SKM-1 (cell line): ENCODE measurements around the gene MCF2L.

Source experiments
- DNase-seq: peaks from one replicate; lab custom pipeline; 2025; ENCODE audit not compliant: unreplicated experiment; lab: John Stamatoyannopoulos, UW

MCF2L gene

GRCh38 chr13:112943309-112944125, 25.5 kb upstream of the MCF2L start:
- no peak for DNase-seq

GRCh38 chr13:112947796-112948195, 21.2 kb upstream of the MCF2L start:
- no peak for DNase-seq

DNA sequence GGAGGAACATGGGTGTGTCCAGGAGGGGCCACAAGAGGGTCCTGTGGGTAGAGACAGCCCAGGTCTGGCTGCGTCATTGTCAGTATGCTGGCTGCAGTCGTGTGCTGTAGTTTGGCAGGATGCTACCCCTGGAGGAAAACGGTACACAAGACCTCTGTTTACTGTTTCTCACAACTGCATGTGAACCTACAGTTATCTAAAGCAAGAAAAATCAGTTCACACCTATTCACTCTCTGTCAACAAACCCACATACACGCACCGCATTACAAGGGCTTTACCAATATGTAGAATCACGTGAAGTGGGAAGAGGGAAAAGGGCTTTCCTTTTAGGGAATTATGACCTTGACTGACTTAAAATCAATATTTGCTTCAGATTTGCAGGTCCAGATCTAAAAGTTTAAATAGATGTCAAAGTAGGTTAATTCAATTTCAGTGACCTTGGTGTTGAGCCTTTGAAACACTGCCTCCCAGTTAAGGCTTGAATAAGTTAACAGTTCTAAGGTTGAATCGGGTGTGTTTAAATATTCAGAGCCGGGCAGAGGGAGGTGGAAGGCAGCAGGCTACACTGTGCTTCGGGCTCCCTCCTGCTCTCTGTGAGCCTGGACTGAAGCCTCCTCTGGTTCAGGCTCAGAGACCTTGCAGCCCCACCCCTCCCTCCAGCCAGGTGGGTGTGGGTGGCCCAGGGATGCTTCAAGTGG, 17.2 kb upstream of the MCF2L start:
- DNase-seq, result no peak

GRCh38 chr13:112952759-112953551, 16.1 kb upstream of the MCF2L start:
- no peak for DNase-seq

- no peak for DNase-seq
Observed at GRCh38 chr13:112953591-112954487, 15.2 kb upstream of the MCF2L start.

GRCh38 chr13:112954488-112955270, 14.3 kb upstream of the MCF2L start:
- DNase-seq, result no peak

DNA sequence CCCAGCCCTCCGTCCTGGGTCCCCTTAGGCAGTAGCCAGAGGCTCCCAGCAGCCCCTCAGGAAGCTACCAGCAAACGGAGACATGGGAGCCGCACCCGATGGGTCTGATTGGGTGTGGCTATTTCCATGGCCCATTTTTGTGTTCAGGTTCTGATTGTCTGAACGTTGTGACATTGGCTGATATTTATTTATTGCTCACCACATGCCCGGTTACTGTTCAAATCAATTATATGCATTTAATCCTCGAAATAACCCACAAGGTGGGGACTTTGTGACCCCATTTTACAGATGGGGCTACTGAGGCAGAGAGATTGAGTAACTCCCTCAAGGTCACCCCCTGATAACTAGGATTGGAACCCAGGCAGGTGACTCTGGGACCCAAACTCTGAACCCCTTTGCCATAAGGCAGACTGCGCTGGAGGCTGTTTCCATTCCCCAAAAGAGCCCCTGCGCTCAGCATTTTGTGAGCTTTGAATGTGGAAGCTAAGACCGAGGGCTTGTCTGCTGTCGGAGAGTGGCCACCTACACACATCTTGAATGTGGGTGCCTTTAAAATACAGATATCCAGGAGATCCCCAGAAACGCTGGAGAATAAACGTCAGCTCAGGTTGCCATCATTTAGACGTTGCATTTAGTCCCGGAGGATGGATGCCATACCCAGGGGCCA, 13.6 kb upstream of the MCF2L start:
- DNase-seq, result no peak

DNA sequence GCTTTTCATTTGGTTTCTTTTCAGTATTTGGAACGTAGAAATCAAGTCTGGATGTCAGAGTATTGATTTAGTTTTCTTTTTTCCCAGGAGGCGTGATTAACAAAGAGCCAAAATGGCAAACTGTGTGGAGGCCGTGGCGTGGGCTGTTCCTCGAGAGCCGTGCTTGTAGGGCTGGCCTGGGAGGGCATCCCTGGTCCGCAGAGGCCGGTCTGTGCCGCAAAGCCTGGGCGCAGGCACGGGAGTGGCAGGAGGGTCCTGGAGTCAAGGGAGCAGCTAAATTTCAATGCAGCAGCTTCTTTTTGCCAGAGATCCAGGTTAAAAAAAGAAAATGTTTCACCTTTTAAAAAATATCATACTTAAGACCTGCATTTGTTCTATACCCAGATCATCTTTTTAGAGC, 13.1 kb upstream of the MCF2L start:
- DNase-seq, result no peak

GRCh38 chr13:112956571-112957294, 12.3 kb upstream of the MCF2L start:
- no peak for DNase-seq

GRCh38 chr13:112957295-112957677, 11.7 kb upstream of the MCF2L start:
- no peak for DNase-seq

DNA sequence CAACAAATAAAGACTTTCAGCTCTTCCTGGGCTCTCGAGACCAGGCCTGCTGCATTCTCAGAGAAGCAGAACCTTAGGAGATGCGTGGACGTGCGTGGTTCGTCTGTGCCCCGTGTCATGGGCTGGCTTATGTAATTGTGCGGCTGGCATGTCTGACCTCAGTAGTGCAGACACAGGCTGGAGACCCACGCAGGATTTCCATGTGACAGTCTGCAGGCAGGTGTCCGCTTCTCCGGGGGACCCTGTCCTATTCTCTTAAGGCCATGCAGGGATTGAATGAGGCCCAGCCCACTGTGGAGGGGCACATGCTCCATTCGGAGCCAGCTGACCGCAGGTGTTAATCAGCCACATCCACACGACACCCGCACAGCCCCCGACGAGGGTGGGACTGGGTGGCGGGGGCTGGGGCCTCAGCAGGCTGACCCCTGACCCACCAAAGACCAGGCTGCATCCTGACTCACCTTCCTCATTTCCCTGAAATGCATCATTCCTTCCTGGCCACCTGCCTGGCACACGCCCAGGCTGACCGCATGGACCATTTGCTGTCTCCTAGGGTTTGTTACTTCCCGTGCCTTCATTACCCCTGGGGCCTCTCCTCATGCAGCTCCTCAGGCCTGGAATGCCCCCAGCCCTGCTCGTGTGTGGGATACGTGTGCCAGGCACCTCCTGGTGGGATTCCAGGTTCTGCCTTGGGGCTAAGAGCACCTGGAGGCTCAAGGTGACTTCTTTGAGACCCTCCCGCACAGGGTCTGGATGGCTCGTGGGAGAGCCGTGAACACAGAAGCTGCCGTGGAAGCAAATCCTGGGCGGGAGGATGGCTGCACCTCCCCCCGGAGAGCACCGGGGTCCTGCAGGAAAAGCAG, 10.7 kb upstream of the MCF2L start:
- no peak for DNase-seq

GRCh38 chr13:112959206-112959605, 9.8 kb upstream of the MCF2L start:
- DNase-seq, result no peak

DNA sequence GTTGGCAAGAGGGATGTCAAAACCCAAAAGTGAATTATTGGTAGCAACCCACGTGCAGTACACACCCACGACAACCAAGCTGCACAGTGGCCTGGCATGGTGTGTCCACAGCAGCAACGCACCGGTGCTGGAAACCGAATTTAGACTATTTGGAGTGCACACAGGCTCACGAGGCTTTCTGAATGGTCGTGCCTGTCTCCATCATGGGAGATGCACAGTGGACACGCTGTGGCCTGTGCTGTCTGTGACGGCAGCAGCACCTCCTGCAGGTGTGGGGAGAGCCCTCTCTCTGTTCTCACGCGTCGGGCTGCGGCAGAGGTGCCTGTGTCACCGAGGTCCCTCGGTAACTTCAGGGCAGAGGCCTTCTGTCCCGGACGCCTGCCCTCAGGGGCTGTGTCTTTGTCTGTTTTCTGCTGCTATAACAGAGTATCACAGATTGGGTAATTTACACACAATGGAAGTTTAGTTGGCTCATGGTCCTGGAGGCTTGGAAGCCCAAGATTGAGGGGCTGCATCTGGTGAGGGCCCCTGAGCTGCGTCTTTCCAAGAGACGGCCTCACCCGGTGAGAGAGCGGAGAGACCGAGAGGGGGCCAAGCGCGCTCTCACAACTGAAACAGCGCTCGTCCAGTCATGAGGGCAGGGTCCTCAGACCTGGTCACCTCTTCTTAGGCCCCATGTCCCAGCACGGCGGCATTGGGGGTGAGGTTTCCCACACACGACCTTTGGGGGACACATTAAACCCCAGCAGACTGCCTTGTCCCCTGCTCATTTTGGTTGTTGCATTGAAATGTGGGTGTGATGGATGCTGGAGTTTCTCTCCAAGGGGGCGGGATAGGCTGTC, 9.1 kb upstream of the MCF2L start:
- DNase-seq, result no peak

- no peak for DNase-seq
Observed at GRCh38 chr13:112960706-112961105, 8.3 kb upstream of the MCF2L start.

DNA sequence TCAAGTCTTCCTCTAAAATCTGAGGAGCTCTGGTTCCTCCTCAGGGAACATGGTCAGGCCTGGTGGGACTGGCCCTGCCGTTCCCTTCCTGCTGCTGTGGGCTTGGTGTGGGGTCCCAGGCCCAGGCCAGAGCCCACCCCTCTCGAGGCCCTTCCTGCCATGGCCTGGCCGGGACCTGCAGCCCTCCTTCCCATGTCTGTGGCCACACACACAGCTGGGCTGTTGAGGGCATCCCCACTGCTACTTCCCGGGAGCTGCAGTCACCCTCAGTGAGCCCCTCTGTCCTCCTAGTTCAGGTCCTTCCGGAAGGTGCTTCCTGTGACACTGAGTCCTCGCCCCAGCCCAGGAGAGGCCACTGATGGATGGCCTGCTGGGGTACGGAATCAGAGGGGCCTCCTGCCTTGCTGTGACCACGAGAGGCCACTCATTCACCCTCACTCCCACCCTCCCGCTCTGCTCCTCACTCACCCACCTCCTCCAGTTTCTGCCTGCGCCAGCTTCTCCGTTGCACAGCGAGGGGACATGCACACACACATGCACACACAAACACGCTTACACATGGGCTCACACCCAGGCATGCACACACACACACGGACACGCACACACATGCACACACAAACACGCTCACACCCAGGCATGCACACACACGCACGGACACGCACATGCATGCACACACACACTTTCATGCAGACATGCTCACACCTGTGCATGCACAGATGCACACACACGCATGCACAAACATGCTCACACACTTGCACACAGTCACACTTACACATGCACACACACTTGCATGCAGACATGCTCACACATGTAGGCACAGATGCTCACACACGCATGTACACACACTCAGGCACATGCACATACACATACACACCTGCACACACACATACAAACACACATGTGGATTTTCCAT, 7.3 kb upstream of the MCF2L start:
- no peak for DNase-seq

DNA sequence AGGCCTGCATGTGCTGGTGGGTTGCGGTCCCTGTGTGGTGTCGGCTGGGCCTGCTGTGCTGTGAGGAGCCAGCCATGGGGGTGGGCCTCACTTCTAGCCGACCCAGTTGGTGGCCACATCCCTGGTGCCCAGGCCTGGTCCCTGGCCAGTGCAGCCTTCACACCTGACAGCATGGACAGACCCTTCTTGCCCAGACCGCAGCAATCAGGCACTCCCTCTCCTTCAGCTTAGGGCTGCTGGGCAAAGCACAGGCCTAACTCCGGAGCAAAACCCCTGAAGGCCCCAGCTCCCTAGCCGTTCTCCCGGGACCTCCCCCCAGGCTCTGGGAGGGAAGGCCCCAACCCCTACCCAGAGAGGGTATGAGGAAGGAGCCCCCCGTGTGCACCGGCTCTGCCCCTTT, 6.6 kb upstream of the MCF2L start:
- DNase-seq, result no peak
